ENCODE measurements around the gene TTC39A. TPM values are rescaled to one million over a fixed set of nuclear protein-coding genes. Genes with fewer than 3 reads are reported as not detected.

TTC39A gene
- total and polyA plus RNA-seq, 2 donors (not counting 1 experiment from before 2014, with no cell fraction given): not detected

- Histone ChIP-seq H4K20me1 (ENCODE audit: control insufficient read depth, insufficient read depth, low read length, poor library complexity, severe bottlenecking) (no peaks in the 10 kb centered on the region), H3K9ac (ENCODE audit: low read length) (no peak overlapping the region), H2AFZ (ENCODE audit: insufficient read depth, low read depth, low read length, poor library complexity, severe bottlenecking) (no peak overlapping the region), H3K27ac (ENCODE audit: low read length in 2 of 2) (no peak overlapping the region), H3K4me1 (ENCODE audit: control insufficient read depth in 2 of 2, insufficient read depth in 2 of 2, low read length in 2 of 2) (no peaks in the 10 kb centered on the region), H3K27me3 (replicated peaks in 1 of 4; ENCODE audit: control extremely low read depth in 1 of 4, control insufficient read depth in 3 of 4, insufficient read depth in 4 of 4, low read length in 3 of 4) (no peaks in the 10 kb centered on the region), H3K4me2 (replicated peaks; ENCODE audit: low read depth, low read length, poor library complexity, severe bottlenecking) (no peak overlapping the region), H3K9me3 (ENCODE audit: control extremely low read depth in 1 of 3, control insufficient read depth in 2 of 3, insufficient read depth in 1 of 3, low read length in 2 of 3) (no peaks in the 10 kb centered on the region), H3K4me3 (ENCODE audit: control extremely low read depth in 1 of 5, extremely low read depth in 1 of 5, insufficient read depth in 1 of 5, low read depth in 2 of 5, low read length in 4 of 5) (no peak overlapping the region), H3K79me2 (ENCODE audit: control insufficient read depth, insufficient read depth, low read length) (no peaks in the 10 kb centered on the region), H3K36me3 (replicated peaks in 1 of 2; ENCODE audit: control extremely low read depth in 1 of 2, control insufficient read depth in 1 of 2, extremely low read depth in 1 of 2, insufficient read depth in 2 of 2, low read length in 1 of 2) (no peaks in the 10 kb centered on the region)
- 98% methylated on average over 4 of the region's 8 CpGs for WGBS (ENCODE audit: insufficient coverage)
- H3K27ac Mint-ChIP-seq: no peak overlapping the region
- intact Hi-C loops (cut with micrococcal nuclease): no loop called here
- no peak overlapping the region for H3K4me3 Mint-ChIP-seq
- CTCF ChIA-PET: no interaction called here
- POLR2A ChIA-PET: no interaction called here
- no peaks in the 10 kb centered on the region for H3K27me3 Mint-ChIP-seq
- DNase-seq (no peak), ATAC-seq (ENCODE audit: low read depth) (no peak)
- no peaks in the 10 kb centered on the region for H3K4me1 Mint-ChIP-seq
- no peaks in the 10 kb centered on the region for H3K9me3 Mint-ChIP-seq (ENCODE audit: insufficient read depth)
- no peak for TF ChIP-seq EZH2 (IDR thresholded peaks at IDR 0.05; ENCODE audit: borderline replicate concordance, insufficient read depth, low read depth, low read length, poor library complexity, severe bottlenecking)
- TF ChIP-seq CTCF (IDR thresholded peaks at IDR 0.05): no peak
These were observed 40.5 kb downstream of the TTC39A start for GRCh38 chr1:51289676-51290488.

- H3K4me3 Mint-ChIP-seq: no peak overlapping the region
- no peaks in the 10 kb centered on the region for H3K9me3 Mint-ChIP-seq (ENCODE audit: insufficient read depth)
- 89% methylated on average over 5 of the region's 5 CpGs for WGBS (ENCODE audit: insufficient coverage)
- Histone ChIP-seq H3K9ac (ENCODE audit: low read length) (no peak overlapping the region), H3K79me2 (ENCODE audit: control insufficient read depth, insufficient read depth, low read length) (no peaks in the 10 kb centered on the region), H3K27ac (ENCODE audit: low read length in 2 of 2) (no peak overlapping the region), H3K4me1 (ENCODE audit: control insufficient read depth in 2 of 2, insufficient read depth in 2 of 2, low read length in 2 of 2) (no peaks in the 10 kb centered on the region), H3K4me2 (replicated peaks; ENCODE audit: low read depth, low read length, poor library complexity, severe bottlenecking) (no peak overlapping the region), H3K9me3 (ENCODE audit: control extremely low read depth in 1 of 3, control insufficient read depth in 2 of 3, insufficient read depth in 1 of 3, low read length in 2 of 3) (no peaks in the 10 kb centered on the region), H3K27me3 (replicated peaks in 1 of 4; ENCODE audit: control extremely low read depth in 1 of 4, control insufficient read depth in 3 of 4, insufficient read depth in 4 of 4, low read length in 3 of 4) (no peaks in the 10 kb centered on the region), H2AFZ (ENCODE audit: insufficient read depth, low read depth, low read length, poor library complexity, severe bottlenecking) (no peak overlapping the region), H3K4me3 (ENCODE audit: control extremely low read depth in 1 of 5, extremely low read depth in 1 of 5, insufficient read depth in 1 of 5, low read depth in 2 of 5, low read length in 4 of 5) (no peak overlapping the region), H3K36me3 (replicated peaks in 1 of 2; ENCODE audit: control extremely low read depth in 1 of 2, control insufficient read depth in 1 of 2, extremely low read depth in 1 of 2, insufficient read depth in 2 of 2, low read length in 1 of 2) (no peaks in the 10 kb centered on the region), H4K20me1 (ENCODE audit: control insufficient read depth, insufficient read depth, low read length, poor library complexity, severe bottlenecking) (no peaks in the 10 kb centered on the region)
- TF ChIP-seq CTCF (IDR thresholded peaks at IDR 0.05): no peak
- no peak for TF ChIP-seq EZH2 (IDR thresholded peaks at IDR 0.05; ENCODE audit: borderline replicate concordance, insufficient read depth, low read depth, low read length, poor library complexity, severe bottlenecking)
- no peaks in the 10 kb centered on the region for H3K27me3 Mint-ChIP-seq
- no peak overlapping the region for H3K27ac Mint-ChIP-seq
- ChIA-PET POLR2A (no interaction called here), CTCF (interaction anchor here (1.6 kb wide), 1 partner anchor 93 kb away, joined by 4 read pairs; no protein-coding TSS in a partner anchor)
- intact Hi-C loops (cut with micrococcal nuclease): no loop called here
- DNase-seq (no peak), ATAC-seq (ENCODE audit: low read depth) (no peak)
- H3K4me1 Mint-ChIP-seq: no peaks in the 10 kb centered on the region
These were observed 41.8 kb downstream of the TTC39A start for GRCh38 chr1:51288578-51288977.
